ENCODE data around the gene NRIP3.
"Not testable (repeated sequence)": the region's sequence is repeated elsewhere in the genome, so short reads cannot be mapped to it uniquely, and the experiment has no call there.

The NRIP3 gene

GRCh38 chr11:9013373-9013772 is 9.6 kb upstream of the NRIP3 start:
- TF ChIP-seq CTCF (IDR thresholded peaks at IDR 0.05; ENCODE audit: insufficient read depth, low read length) = no peak
- no peak for TF ChIP-seq REST (IDR thresholded peaks at IDR 0.05; ENCODE audit: insufficient replicate concordance, low read depth)
- TF ChIP-seq POLR2AphosphoS5 (IDR thresholded peaks at IDR 0.05; ENCODE audit: low read depth) = no peak
- TF ChIP-seq GABPA (IDR thresholded peaks at IDR 0.05; ENCODE audit: low read depth) = no peak
- TF ChIP-seq SPI1 (IDR thresholded peaks at IDR 0.05; ENCODE audit: borderline replicate concordance, low read depth) = no peak
- no peak overlapping the region for H3K4me3 ChIP-seq (replicated peaks; ENCODE audit: insufficient read depth, low read length)
- no peak overlapping the region for H3K27ac ChIP-seq (replicated peaks)
- no peaks in the 10 kb centered on the region for H3K27me3 ChIP-seq (ENCODE audit: insufficient read depth, poor library complexity, severe bottlenecking)
- DNase-seq (ENCODE audit: low read depth in 1 of 2, low spot score in 1 of 2) = no peak

DNA sequence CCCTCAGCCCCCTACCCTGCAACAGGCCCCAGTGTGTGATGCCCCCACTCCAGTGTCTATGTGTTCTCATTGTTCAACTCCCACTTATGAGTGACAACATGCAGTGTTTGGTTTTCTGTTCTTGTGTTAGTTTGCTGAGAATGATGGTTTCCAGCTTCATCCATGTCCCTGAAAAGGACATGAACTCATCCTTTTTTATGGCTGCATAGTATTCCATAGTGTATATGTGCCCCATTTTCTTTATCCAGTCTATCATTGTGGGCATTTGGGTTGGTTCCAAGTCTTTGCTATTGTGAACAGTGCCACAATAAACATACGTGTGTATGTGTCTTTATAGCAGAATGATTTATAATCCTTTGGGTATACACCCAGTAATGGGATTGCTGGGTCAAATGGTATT is 5.7 kb upstream of the NRIP3 start:
- not testable (repeated sequence) for H3K27me3 ChIP-seq (ENCODE audit: insufficient read depth, poor library complexity, severe bottlenecking); H3K4me3 ChIP-seq (replicated peaks; ENCODE audit: insufficient read depth, low read length); H3K27ac ChIP-seq (replicated peaks); DNase-seq (ENCODE audit: low read depth in 1 of 2, low spot score in 1 of 2)

DNA sequence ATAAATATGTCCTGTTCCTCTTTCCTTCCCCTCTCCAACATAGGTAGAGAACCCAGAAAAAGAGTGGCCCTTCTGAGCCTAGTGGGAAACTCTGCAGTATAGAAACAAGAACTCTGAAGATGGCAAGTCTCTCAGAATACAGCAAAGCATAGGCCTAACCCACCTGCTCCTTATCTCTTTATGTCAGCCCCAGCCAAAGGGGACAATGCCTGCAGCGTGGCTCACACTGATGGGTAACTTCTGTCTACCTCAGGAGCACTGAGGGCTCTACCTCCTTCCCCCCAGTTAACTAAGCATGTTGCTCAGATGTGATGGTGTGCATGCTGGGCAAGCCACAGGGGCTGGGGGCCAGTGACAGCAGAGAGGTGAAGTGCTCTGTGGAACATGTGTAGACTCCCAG is 4.9 kb upstream of the NRIP3 start:
- no peak for DNase-seq (ENCODE audit: low read depth in 1 of 2, low spot score in 1 of 2)
- no peak for TF ChIP-seq SPI1 (IDR thresholded peaks at IDR 0.05; ENCODE audit: borderline replicate concordance, low read depth)
- no peak for TF ChIP-seq POLR2AphosphoS5 (IDR thresholded peaks at IDR 0.05; ENCODE audit: low read depth)
- no peak for TF ChIP-seq CTCF (IDR thresholded peaks at IDR 0.05; ENCODE audit: insufficient read depth, low read length)
- TF ChIP-seq REST (IDR thresholded peaks at IDR 0.05; ENCODE audit: insufficient replicate concordance, low read depth) = no peak
- no peak for TF ChIP-seq GABPA (IDR thresholded peaks at IDR 0.05; ENCODE audit: low read depth)
- peaks cover 7% of the 10 kb centered on the region for H3K27me3 ChIP-seq (ENCODE audit: insufficient read depth, poor library complexity, severe bottlenecking)
- no peak overlapping the region for H3K27ac ChIP-seq (replicated peaks)
- H3K4me3 ChIP-seq (replicated peaks; ENCODE audit: insufficient read depth, low read length) = no peak overlapping the region

DNA sequence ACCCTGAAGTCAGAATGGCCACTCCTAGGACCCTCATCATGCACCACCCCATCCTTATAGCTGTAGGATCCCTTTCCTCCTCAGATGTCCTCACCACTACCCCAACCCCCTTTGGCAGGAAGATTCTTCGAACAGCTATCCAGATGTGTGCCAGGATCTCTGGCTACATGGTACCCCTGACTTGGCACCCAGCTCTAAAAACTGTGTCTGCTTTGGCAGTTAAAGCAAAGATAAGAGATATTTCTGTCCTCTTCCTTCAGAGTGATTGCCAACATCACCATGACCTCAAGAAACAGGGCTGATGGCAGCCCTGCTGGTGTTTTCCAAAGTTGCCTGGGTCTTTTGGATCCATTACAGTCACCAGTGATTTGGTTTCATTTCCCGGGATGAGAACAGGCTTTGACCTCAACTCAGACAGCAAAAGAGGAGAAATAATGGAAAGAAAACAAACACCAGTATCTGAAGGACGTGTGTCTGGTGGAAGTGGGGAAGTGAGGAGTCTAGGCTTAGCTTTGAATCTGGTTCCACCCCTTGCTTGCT is 4.3 kb upstream of the NRIP3 start:
- peaks cover 7% of the 10 kb centered on the region for H3K27me3 ChIP-seq (ENCODE audit: insufficient read depth, poor library complexity, severe bottlenecking)

More for the DNA sequence above, 4.3 kb upstream of the NRIP3 start:
- Histone ChIP-seq H3K4me3 (replicated peaks; ENCODE audit: insufficient read depth, low read length) (no peak overlapping the region), H3K27ac (replicated peaks) (no peak overlapping the region)
- no peak for DNase-seq (ENCODE audit: low read depth in 1 of 2, low spot score in 1 of 2)
- TF ChIP-seq GABPA (IDR thresholded peaks at IDR 0.05; ENCODE audit: low read depth) (no peak), SPI1 (IDR thresholded peaks at IDR 0.05; ENCODE audit: borderline replicate concordance, low read depth) (no peak), REST (IDR thresholded peaks at IDR 0.05; ENCODE audit: insufficient replicate concordance, low read depth) (no peak), CTCF (IDR thresholded peaks at IDR 0.05; ENCODE audit: insufficient read depth, low read length) (no peak), POLR2AphosphoS5 (IDR thresholded peaks at IDR 0.05; ENCODE audit: low read depth) (no peak)
